ENCODE measurements around the gene BCL2L13. TPM values are rescaled to one million over a fixed set of nuclear protein-coding genes. Genes with fewer than 3 reads are reported as not detected.

BCL2L13 gene
- total RNA-seq, 1 donor from 2014 or later = 34.6 TPM

DNA sequence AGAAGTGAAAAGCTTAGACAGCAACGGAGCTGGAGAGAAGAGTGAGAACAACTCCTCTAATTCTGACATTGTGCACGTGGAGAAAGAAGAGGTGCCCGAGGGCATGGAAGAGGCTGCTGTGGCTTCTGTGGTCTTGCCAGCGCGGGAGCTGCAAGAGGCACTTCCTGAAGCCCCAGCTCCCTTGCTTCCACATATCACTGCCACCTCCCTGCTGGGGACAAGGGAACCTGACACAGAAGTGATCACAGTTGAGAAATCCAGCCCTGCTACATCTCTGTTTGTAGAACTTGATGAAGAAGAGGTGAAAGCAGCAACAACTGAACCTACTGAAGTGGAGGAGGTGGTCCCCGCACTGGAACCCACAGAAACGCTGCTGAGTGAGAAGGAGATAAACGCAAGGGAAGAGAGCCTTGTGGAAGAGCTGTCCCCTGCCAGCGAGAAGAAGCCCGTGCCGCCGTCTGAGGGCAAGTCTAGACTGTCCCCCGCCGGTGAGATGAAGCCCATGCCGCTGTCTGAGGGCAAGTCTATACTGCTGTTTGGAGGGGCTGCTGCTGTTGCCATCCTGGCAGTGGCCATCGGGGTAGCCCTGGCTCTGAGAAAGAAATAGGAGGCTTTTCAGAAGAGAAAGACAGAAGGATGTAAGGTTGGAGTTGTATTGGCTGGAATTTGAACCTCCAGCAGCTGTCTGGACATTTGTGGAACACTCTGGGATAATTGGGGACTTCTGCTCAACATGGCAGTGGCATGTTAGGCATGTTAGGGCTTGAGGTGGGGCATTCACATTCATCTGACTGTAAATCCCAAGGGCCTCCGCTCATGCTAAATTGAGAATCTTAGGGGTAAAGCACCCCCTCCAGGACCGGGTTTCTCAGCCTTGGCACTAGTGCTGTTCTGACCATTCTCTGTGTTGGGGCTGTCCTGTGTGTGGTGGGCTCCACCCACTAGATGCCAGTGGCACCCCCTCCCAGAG, 88.7 kb downstream of the BCL2L13 start:
- no peaks in the 10 kb centered on the region for H3K9me3 Mint-ChIP-seq
- no peak for DNase-seq (ENCODE audit: low spot score)
- no peaks in the 10 kb centered on the region for H3K27me3 Mint-ChIP-seq (ENCODE audit: insufficient read depth)
- H3K4me3 Mint-ChIP-seq = no peak overlapping the region
- H3K4me1 Mint-ChIP-seq (ENCODE audit: low read depth) = peaks cover 10% of the 10 kb centered on the region
- intact Hi-C loops (cut with micrococcal nuclease) = no loop called here
- H3K36me3 Mint-ChIP-seq (ENCODE audit: low read depth) = peaks cover 15% of the 10 kb centered on the region
- no peak overlapping the region for H3K27ac Mint-ChIP-seq

- intact Hi-C loops (cut with micrococcal nuclease) = no loop called here
- Mint-ChIP-seq H3K4me3 (no peak overlapping the region), H3K27me3 (ENCODE audit: insufficient read depth) (no peaks in the 10 kb centered on the region), H3K27ac (no peak overlapping the region), H3K4me1 (ENCODE audit: low read depth) (peaks cover 14% of the 10 kb centered on the region), H3K36me3 (ENCODE audit: low read depth) (peaks cover 26% of the 10 kb centered on the region), H3K9me3 (no peaks in the 10 kb centered on the region)
- no peak for DNase-seq (ENCODE audit: low spot score)
Measured at GRCh38 chr22:17728786-17729185, 90.2 kb downstream of the BCL2L13 start.

DNA sequence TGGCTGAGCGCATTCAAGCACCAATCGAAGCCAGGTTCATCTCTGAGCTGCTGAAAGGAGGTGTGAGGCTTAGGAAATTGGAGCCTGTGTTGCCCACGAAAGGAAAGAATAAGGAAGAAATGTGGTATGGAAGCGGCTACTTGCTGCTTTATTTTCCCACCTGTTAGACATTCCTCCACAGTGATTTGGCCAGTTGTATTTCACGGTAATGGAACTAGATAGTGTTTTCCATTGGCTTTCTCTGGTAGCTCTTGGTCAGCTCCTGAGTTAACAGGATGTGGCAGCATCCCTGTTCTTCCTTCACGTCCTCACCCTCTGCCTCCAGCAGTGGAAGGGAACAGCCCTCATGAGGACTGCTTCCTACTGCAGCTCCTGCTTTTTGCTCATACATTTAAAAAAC, 91.0 kb downstream of the BCL2L13 start:
- H3K27ac Mint-ChIP-seq = no peak overlapping the region
- H3K9me3 Mint-ChIP-seq = no peaks in the 10 kb centered on the region
- no peak for DNase-seq (ENCODE audit: low spot score)
- H3K36me3 Mint-ChIP-seq (ENCODE audit: low read depth) = peaks cover 32% of the 10 kb centered on the region
- no peak overlapping the region for H3K4me3 Mint-ChIP-seq
- H3K27me3 Mint-ChIP-seq (ENCODE audit: insufficient read depth) = no peaks in the 10 kb centered on the region
- intact Hi-C loops (cut with micrococcal nuclease) = no loop called here
- H3K4me1 Mint-ChIP-seq (ENCODE audit: low read depth) = peaks cover 22% of the 10 kb centered on the region

DNA sequence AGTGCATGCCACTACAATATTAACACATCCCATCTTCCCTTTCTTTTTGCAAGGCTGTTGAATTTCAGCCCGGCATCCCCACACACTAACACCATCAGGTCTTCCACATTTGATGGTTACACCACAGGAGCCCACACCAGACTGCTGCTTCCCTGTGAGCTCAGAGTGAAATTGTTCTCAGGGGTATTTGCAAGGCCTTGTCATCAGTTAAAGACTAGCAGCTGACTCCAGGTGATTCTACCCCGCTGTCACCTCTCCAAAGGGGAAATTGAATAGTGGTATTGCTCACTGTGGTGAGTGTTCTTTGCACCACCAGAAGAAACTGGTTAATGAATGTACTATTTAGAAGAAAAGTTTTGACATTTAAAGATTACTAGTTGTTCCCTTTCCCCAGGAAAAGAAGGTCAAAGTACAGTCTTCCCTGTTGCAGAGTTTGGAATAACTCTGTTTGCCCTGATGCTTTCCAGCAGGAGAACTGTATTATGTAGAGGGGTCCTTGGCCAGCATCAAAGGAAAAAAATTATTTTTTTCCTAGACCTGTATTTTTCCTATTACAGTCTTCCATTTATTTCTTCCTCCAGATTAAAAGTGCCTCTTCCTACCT, 93.8 kb downstream of the BCL2L13 start:
- peak overlapping the region; percentile 5 for H3K27ac Mint-ChIP-seq
- intact Hi-C loops (cut with micrococcal nuclease) = no loop called here
- H3K36me3 Mint-ChIP-seq (ENCODE audit: low read depth) = peaks cover 27% of the 10 kb centered on the region
- DNase-seq (ENCODE audit: low spot score) = no peak
- no peak overlapping the region for H3K4me3 Mint-ChIP-seq
- H3K4me1 Mint-ChIP-seq (ENCODE audit: low read depth) = peaks cover 17% of the 10 kb centered on the region
- H3K27me3 Mint-ChIP-seq (ENCODE audit: insufficient read depth) = no peaks in the 10 kb centered on the region
- no peaks in the 10 kb centered on the region for H3K9me3 Mint-ChIP-seq

DNA sequence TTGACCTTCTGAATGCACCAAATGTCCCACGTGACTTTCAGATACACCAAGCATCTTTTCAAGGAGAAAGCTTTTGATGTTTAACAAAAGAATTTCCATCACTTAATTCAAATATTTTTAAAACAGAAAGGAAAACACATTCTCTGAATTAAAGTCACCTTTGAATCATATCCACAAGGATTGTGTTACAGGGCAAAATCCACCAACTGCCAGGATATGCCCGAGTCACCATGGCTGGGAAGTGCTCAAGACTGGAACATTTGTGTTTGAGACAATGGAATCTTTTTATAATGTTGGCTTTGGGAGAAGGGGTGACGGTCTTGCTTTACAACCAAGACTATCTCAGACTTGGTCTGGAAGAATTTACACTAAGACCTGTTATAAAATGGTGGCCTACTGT, 94.9 kb downstream of the BCL2L13 start:
- Mint-ChIP-seq H3K27ac (peak overlapping the region; percentile 40), H3K4me1 (ENCODE audit: low read depth) (peaks cover 17% of the 10 kb centered on the region), H3K27me3 (ENCODE audit: insufficient read depth) (no peaks in the 10 kb centered on the region), H3K36me3 (ENCODE audit: low read depth) (peaks cover 27% of the 10 kb centered on the region), H3K4me3 (no peak overlapping the region), H3K9me3 (no peaks in the 10 kb centered on the region)
- no peak for DNase-seq (ENCODE audit: low spot score)
- intact Hi-C loops (cut with micrococcal nuclease) = no loop called here

GRCh38 chr22:17734187-17734586, 95.6 kb downstream of the BCL2L13 start:
- Mint-ChIP-seq H3K27ac (peak overlapping the region; percentile 67), H3K9me3 (no peaks in the 10 kb centered on the region), H3K4me3 (no peak overlapping the region), H3K36me3 (ENCODE audit: low read depth) (peaks cover 27% of the 10 kb centered on the region), H3K27me3 (ENCODE audit: insufficient read depth) (no peaks in the 10 kb centered on the region), H3K4me1 (ENCODE audit: low read depth) (peaks cover 17% of the 10 kb centered on the region)
- DNase-seq (ENCODE audit: low spot score) = peak; percentile 16
- intact Hi-C loops (cut with micrococcal nuclease) = loop anchor here (1.0 to 2.0 kb wide), 2 partner anchors 33 to 47 kb away; no protein-coding TSS in a partner anchor

DNA sequence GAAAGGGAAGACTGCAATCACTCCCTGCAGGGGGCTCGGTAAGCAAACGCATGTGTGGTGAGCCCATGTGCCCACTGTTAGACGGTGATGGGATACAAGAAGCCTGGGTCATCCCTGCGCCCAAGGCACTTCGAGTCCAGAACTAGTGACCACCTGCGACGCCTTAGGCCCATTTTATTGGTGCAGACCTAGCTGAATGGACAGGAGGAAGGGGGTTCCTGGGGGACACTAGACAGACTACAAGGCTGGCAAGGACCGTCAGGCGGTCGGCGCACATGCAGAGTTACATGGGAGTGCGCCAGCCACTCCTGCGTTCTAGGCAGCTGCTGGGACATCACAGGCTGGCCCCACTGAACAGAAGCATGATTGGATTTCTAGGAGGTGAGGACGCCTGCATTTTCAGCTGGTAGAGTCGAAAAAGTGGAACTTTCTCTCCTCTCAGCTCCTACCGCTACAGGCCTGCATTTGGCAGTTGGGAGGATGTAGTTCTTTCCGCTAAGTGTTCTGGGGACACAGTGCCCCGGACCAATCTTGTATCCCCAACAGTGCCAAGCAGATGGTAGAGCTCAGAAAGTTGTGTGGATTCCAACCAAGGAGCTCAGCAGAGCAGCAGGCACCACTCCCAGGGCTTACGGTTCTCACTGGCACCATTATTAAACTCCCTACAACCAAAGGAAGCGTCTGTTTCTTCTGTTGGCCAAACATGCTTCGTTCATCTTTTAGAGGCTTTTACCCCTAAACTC, 100.0 kb downstream of the BCL2L13 start:
- intact Hi-C loops (cut with micrococcal nuclease) = no loop called here
- Mint-ChIP-seq H3K27ac (no peak overlapping the region), H3K9me3 (no peaks in the 10 kb centered on the region), H3K4me1 (ENCODE audit: low read depth) (peaks cover 15% of the 10 kb centered on the region), H3K4me3 (no peak overlapping the region), H3K36me3 (ENCODE audit: low read depth) (peaks cover 11% of the 10 kb centered on the region), H3K27me3 (ENCODE audit: insufficient read depth) (no peaks in the 10 kb centered on the region)
- no peak for DNase-seq (ENCODE audit: low spot score)

DNA sequence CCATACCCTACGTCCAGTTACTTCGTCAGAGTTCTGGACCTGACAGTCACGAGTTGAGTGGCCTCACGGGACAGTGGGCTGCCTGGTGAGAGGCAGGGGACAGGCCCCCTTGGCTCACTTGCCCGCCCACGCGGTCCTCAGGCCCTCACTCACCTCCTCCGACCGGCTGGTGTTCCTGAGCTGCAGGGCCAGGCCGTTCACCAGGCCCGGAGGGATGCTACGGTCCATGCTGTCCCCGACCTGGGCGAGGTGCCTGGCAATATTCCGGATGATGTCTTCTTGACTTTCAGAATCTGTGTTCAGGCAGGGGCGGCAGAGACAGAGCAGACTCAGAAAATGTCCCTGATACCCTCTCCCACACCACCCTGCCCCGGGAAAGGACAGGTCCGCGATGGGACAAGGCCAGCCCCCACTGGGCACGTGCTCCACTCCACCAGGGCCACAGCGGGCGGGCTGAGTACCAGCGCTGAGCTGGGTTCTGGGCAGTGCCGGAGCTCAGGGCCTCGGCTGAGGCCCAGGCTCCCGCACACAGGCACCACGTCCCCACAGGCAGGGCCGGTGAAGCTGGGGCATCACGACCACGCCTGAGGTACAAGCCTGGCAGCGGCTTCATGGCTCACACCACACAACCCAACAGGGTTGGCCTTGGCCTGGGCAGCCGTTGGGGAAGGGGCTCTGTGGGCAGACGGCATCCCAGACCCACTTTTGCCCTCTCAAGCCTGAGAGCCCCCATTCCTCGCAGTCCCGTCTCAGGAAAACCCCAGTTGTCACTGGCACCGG, 100.8 kb downstream of the BCL2L13 start:
- intact Hi-C loops (cut with micrococcal nuclease) = no loop called here
- Mint-ChIP-seq H3K27ac (no peak overlapping the region), H3K4me3 (no peak overlapping the region), H3K4me1 (ENCODE audit: low read depth) (peaks cover 7% of the 10 kb centered on the region), H3K27me3 (ENCODE audit: insufficient read depth) (no peaks in the 10 kb centered on the region), H3K36me3 (ENCODE audit: low read depth) (peaks cover 5% of the 10 kb centered on the region), H3K9me3 (no peaks in the 10 kb centered on the region)
- no peak for DNase-seq (ENCODE audit: low spot score)

DNA sequence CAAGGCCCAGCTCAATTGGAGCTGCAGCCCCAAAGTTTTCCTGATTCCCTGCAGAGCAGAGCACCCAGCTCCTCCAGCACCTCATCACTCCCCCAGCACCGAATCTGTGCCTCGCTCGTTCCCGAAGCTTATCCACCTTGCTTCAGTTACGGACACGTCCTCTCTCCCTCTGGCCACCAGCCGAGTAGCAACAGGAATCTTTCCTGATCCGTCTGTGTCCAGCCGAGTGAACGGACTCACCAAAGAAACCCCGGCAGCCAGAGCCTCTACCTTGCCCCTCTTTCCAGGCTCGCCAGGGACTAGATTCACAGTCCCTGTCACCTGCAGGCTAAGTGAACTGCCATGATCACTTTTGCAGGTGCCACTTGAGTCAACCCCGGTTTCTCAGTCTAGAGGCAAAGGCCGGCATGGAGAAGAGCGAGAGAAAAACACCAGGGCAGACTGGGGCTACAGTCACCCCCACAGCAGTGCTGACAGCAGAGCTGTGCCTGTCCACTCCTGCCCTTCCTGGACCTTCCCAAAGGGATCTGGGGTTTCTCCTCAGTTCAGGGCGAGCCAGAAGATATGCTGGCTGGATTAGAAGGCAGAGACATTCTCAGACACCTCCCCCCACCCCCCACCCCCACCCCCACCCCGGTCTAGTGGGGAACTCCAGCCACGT, 103.4 kb downstream of the BCL2L13 start:
- no peaks in the 10 kb centered on the region for H3K27me3 Mint-ChIP-seq (ENCODE audit: insufficient read depth)
- no peak overlapping the region for H3K4me3 Mint-ChIP-seq
- H3K36me3 Mint-ChIP-seq (ENCODE audit: low read depth) = no peaks in the 10 kb centered on the region
- no peaks in the 10 kb centered on the region for H3K9me3 Mint-ChIP-seq
- H3K4me1 Mint-ChIP-seq (ENCODE audit: low read depth) = no peaks in the 10 kb centered on the region
- no peak overlapping the region for H3K27ac Mint-ChIP-seq
- intact Hi-C loops (cut with micrococcal nuclease) = loop anchor here (1.0 to 2.0 kb wide), 3 partner anchors 25 to 335 kb away; partner anchors contain the start of gene PEX26
- no peak for DNase-seq (ENCODE audit: low spot score)

DNA sequence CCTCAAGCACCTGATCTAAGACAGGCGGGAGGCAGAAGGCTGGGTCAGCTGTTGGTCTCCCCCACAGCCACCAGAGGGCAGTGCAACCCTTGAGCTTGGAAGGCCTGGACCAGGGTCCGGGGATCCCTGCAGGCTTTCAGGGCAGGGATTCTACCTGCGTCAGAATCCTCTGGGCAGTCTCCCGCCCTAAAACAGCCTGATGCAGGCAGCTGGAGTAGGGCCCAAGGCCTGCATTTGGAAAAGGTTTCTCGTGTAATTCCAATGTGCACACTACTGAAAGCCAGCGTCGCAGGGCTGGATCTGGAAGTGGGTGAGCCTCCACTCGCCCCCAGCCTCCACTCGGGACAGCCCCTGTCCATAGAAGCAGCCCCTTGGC, 104.0 kb downstream of the BCL2L13 start:
- intact Hi-C loops (cut with micrococcal nuclease) = loop anchor here (1.0 to 2.0 kb wide), 3 partner anchors 24 to 335 kb away; partner anchors contain the start of gene PEX26
- Mint-ChIP-seq H3K4me1 (ENCODE audit: low read depth) (no peaks in the 10 kb centered on the region), H3K4me3 (no peak overlapping the region), H3K27me3 (ENCODE audit: insufficient read depth) (no peaks in the 10 kb centered on the region), H3K27ac (no peak overlapping the region), H3K36me3 (ENCODE audit: low read depth) (no peaks in the 10 kb centered on the region), H3K9me3 (no peaks in the 10 kb centered on the region)
- DNase-seq (ENCODE audit: low spot score) = peak; percentile 38

- no peak overlapping the region for H3K27ac Mint-ChIP-seq
- no peak for DNase-seq (ENCODE audit: low spot score)
- no peaks in the 10 kb centered on the region for H3K9me3 Mint-ChIP-seq
- H3K27me3 Mint-ChIP-seq (ENCODE audit: insufficient read depth) = no peaks in the 10 kb centered on the region
- no peak overlapping the region for H3K4me3 Mint-ChIP-seq
- H3K36me3 Mint-ChIP-seq (ENCODE audit: low read depth) = no peaks in the 10 kb centered on the region
- H3K4me1 Mint-ChIP-seq (ENCODE audit: low read depth) = no peaks in the 10 kb centered on the region
- intact Hi-C loops (cut with micrococcal nuclease) = loop anchor here (2.0 kb wide), 1 partner anchor 23 kb away; no protein-coding TSS in a partner anchor
Measured at GRCh38 chr22:17743661-17744411, 105.3 kb downstream of the BCL2L13 start.

Data from activated T-helper 1 cell treated with anti-CD3 and anti-CD28 coated beads, Interleukin-12 subunit alpha, Interleukin-12 subunit beta, Interleukin-2, Interleukin-4 antibody, amounts not matched to agents 30 ng/mL and 10 ng/mL and 1 ng/mL, durations not matched to agents 14 hours and 24 hours and 36 hours (primary cell).